Hepatocyte (in vitro differentiated cells): ENCODE measurements around the gene INPP4B. TPM values are rescaled to one million over a fixed set of nuclear protein-coding genes. Genes with fewer than 3 reads are reported as not detected.

Experiments used
- DNase-seq: peaks from one replicate; pipeline ENCODE4 v3.0.0-alpha.2; 2016; ENCODE audit warnings: low spot score
- H2AFZ ChIP-seq: fragments of 200-600 bp; sonication (generic); 2 replicates; pipeline ENCODE4 v1.6.0; 2016; ENCODE audit warnings: antibody characterized with exemption, mild to moderate bottlenecking
- H3K27ac ChIP-seq: fragments of 200-600 bp; sonication (generic); 2 replicates; pipeline ENCODE4 v1.5.1; 2016; ENCODE audit warnings: mild to moderate bottlenecking
- H3K27me3 ChIP-seq: fragments of 200-600 bp; sonication (generic); 2 replicates; pipeline ENCODE4 v1.6.1; 2016
- H3K36me3 ChIP-seq: fragments of 200-600 bp; sonication (generic); replicated peaks from 2 replicates; pipeline ENCODE4 v1.5.1; 2016; ENCODE audit warnings: low read depth; ENCODE audit not compliant: insufficient read depth
- H3K4me1 ChIP-seq: fragments of 200-600 bp; sonication (generic); 2 replicates; pipeline ENCODE4 v1.5.1; 2016; ENCODE audit warnings: mild to moderate bottlenecking, moderate library complexity; ENCODE audit not compliant: insufficient read depth
- H3K4me2 ChIP-seq: fragments of 200-600 bp; sonication (generic); 2 replicates; pipeline ENCODE4 v1.6.0; 2016
- H3K4me3 ChIP-seq: fragments of 200-600 bp; sonication (generic); 2 replicates; pipeline ENCODE4 v1.5.1; 2016; ENCODE audit warnings: mild to moderate bottlenecking
- H3K79me2 ChIP-seq: fragments of 200-600 bp; sonication (generic); 2 replicates; pipeline ENCODE4 v1.6.0; 2017; ENCODE audit warnings: mild to moderate bottlenecking
- H3K9me2 ChIP-seq: fragments of 200-600 bp; sonication (generic); replicated peaks from 2 replicates; pipeline ENCODE4 v1.6.0; 2017; ENCODE audit warnings: mild to moderate bottlenecking; ENCODE audit not compliant: insufficient read depth
- H3K9me3 ChIP-seq: fragments of 200-600 bp; sonication (generic); 2 replicates; pipeline ENCODE4 v1.5.1; 2016; ENCODE audit warnings: low read depth, mild to moderate bottlenecking
- H4K20me1 ChIP-seq: fragments of 200-600 bp; sonication (generic); 2 replicates; pipeline ENCODE4 v1.6.0; 2016; ENCODE audit warnings: mild to moderate bottlenecking; ENCODE audit not compliant: insufficient read depth, poor library complexity, severe bottlenecking
- EZH2 ChIP-seq: fragments of 200-600 bp; sonication (generic); IDR thresholded peaks from 2 replicates; pipeline ENCODE4 v1.6.1; 2016; ENCODE audit warnings: antibody characterized with exemption, mild to moderate bottlenecking, borderline replicate concordance
- EZH2phosphoT487 ChIP-seq: fragments of 200-600 bp; sonication (generic); IDR thresholded peaks from one replicate; pipeline ENCODE4 v1.6.1; 2018; ENCODE audit warnings: antibody characterized with exemption, mild to moderate bottlenecking, low read depth, moderate library complexity; ENCODE audit not compliant: unreplicated experiment, severe bottlenecking
- WGBS: methylation state at CpG from one replicate; pipeline ENCODE4 v1.1.6; 2016; ENCODE audit warnings: low lambda C conversion rate; ENCODE audit errors: missing lambda C conversion rate; 5-methylcytosine and 5-hydroxymethylcytosine counted together
- polyA plus RNA-seq: library from polyadenylated mRNA; unstranded; fragments of >200 nt; fragmentation: Nextera tagmentation; extraction: Ambion mirVana; gene quantifications from 2 replicates; pipeline ENCODE4 v1.2.1, GENCODE V29; 2016
- total RNA-seq: library from RNA; depleted of rRNA; stranded (reverse); fragments of >200 nt; gene quantifications from 2 replicates; pipeline ENCODE4 v1.2.3, GENCODE V29; 2014
- TF ChIP-seq, protein P1 (sequence below): fragments of 200-600 bp; sonication (generic); IDR thresholded peaks from 2 replicates; pipeline ENCODE4 v1.5.1; 2016; ENCODE audit warnings: antibody characterized with exemption, mild to moderate bottlenecking; ENCODE audit not compliant: poor library complexity

Gene INPP4B
- total and polyA plus RNA-seq, 2 experiments from 2014 or later, result 4.2 to 7.1 TPM

DNA sequence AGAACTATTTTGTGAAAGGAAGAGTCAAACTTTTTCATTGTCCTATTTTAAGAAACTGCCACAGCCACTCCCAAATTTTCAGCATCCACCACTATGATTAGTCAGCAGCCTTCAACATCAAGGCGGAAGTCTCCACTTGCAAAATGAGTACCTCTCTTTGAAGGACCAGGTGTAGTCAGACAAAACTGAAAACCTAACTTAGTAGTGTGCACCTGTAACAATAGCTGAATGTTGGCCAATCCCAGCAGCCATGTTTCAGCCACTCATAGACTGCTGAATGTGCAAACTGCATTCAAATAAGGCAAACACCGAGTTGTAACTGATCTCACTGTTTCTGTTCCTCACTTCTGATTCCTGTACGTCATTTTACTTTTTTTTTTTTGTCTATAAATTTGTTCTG, 868.7 kb downstream of the INPP4B start:
- Histone ChIP-seq H3K4me3 (no peak overlapping the region), H3K36me3 (no peaks in the 10 kb centered on the region), H4K20me1 (no peaks in the 10 kb centered on the region), H3K9me2 (no peaks in the 10 kb centered on the region), H3K27ac (no peak overlapping the region), H2AFZ (no peak overlapping the region), H3K27me3 (no peaks in the 10 kb centered on the region), H3K4me1 (no peaks in the 10 kb centered on the region), H3K79me2 (no peaks in the 10 kb centered on the region), H3K4me2 (no peak overlapping the region), H3K9me3 (no peaks in the 10 kb centered on the region)
- 85% methylated on average over 3 of the region's 3 CpGs for WGBS
- no peak for DNase-seq
- TF ChIP-seq EZH2, result no peak
- TF ChIP-seq, protein P1, sequence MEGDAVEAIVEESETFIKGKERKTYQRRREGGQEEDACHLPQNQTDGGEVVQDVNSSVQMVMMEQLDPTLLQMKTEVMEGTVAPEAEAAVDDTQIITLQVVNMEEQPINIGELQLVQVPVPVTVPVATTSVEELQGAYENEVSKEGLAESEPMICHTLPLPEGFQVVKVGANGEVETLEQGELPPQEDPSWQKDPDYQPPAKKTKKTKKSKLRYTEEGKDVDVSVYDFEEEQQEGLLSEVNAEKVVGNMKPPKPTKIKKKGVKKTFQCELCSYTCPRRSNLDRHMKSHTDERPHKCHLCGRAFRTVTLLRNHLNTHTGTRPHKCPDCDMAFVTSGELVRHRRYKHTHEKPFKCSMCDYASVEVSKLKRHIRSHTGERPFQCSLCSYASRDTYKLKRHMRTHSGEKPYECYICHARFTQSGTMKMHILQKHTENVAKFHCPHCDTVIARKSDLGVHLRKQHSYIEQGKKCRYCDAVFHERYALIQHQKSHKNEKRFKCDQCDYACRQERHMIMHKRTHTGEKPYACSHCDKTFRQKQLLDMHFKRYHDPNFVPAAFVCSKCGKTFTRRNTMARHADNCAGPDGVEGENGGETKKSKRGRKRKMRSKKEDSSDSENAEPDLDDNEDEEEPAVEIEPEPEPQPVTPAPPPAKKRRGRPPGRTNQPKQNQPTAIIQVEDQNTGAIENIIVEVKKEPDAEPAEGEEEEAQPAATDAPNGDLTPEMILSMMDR, result no peak
- no peak for TF ChIP-seq EZH2phosphoT487
